GM21528 (cell line): ENCODE data around the gene NIPAL1.

Experiments used
- ATAC-seq: cut with Tn5 transposase; IDR thresholded peaks from one replicate; pipeline ENCODE4 v1.9.1; 2021; ENCODE audit warnings: mild to moderate bottlenecking, moderate library complexity; ENCODE audit not compliant: unreplicated experiment, low FRiP score

The NIPAL1 gene

GRCh38 chr4:48024522-48024921 is 8.0 kb downstream of the NIPAL1 start:
- no peak for ATAC-seq

- no peak for ATAC-seq
Observed at GRCh38 chr4:48025005-48025404, 8.4 kb downstream of the NIPAL1 start.

- no peak for ATAC-seq
Observed at GRCh38 chr4:48027653-48028052, 11.1 kb downstream of the NIPAL1 start.

- peak; percentile 75 for ATAC-seq
Observed at GRCh38 chr4:48028696-48029095, 12.1 kb downstream of the NIPAL1 start.

- ATAC-seq, result no peak
Observed at GRCh38 chr4:48030470-48030869, 13.9 kb downstream of the NIPAL1 start.

- no peak for ATAC-seq
Observed at GRCh38 chr4:48031802-48032525, 15.4 kb downstream of the NIPAL1 start.

GRCh38 chr4:48032721-48033120 is 16.1 kb downstream of the NIPAL1 start:
- no peak for ATAC-seq

- no peak for ATAC-seq
Observed at GRCh38 chr4:48033412-48033811, 16.8 kb downstream of the NIPAL1 start.

- peak; percentile 62 for ATAC-seq
Observed at GRCh38 chr4:48033825-48034413, 17.3 kb downstream of the NIPAL1 start.

GRCh38 chr4:48035952-48036351 is 19.4 kb downstream of the NIPAL1 start:
- no peak for ATAC-seq

GRCh38 chr4:48037117-48037462 is 20.5 kb downstream of the NIPAL1 start:
- no peak for ATAC-seq

GRCh38 chr4:48038666-48039065 is 22.1 kb downstream of the NIPAL1 start:
- ATAC-seq, result no peak

- ATAC-seq, result no peak
Observed at GRCh38 chr4:48039561-48039960, 23.0 kb downstream of the NIPAL1 start.

GRCh38 chr4:48041535-48042137 is 25.1 kb downstream of the NIPAL1 start:
- ATAC-seq, result no peak

GRCh38 chr4:48042979-48043461 is 26.4 kb downstream of the NIPAL1 start:
- no peak for ATAC-seq

GRCh38 chr4:48043504-48043903 is 26.9 kb downstream of the NIPAL1 start:
- no peak for ATAC-seq

GRCh38 chr4:48044298-48044697 is 27.7 kb downstream of the NIPAL1 start:
- no peak for ATAC-seq

GRCh38 chr4:48046059-48046458 is 29.5 kb downstream of the NIPAL1 start:
- ATAC-seq, result no peak

- peak; percentile 97 for ATAC-seq
Observed at GRCh38 chr4:48047421-48047844, 30.9 kb downstream of the NIPAL1 start.

- peak; percentile 31 for ATAC-seq
Observed at GRCh38 chr4:48047896-48048295, 31.3 kb downstream of the NIPAL1 start.

- no peak for ATAC-seq
Observed at GRCh38 chr4:48049483-48049882, 32.9 kb downstream of the NIPAL1 start.

- ATAC-seq, result no peak
Observed at GRCh38 chr4:48051078-48051477, 34.5 kb downstream of the NIPAL1 start.
